ENCODE measurements around the gene PTGIR. TPM values are rescaled to one million over a fixed set of nuclear protein-coding genes. Genes with fewer than 3 reads are reported as not detected.

The PTGIR gene
- total RNA-seq, 1 experiment from 2014 or later, result 0.24 TPM

DNA sequence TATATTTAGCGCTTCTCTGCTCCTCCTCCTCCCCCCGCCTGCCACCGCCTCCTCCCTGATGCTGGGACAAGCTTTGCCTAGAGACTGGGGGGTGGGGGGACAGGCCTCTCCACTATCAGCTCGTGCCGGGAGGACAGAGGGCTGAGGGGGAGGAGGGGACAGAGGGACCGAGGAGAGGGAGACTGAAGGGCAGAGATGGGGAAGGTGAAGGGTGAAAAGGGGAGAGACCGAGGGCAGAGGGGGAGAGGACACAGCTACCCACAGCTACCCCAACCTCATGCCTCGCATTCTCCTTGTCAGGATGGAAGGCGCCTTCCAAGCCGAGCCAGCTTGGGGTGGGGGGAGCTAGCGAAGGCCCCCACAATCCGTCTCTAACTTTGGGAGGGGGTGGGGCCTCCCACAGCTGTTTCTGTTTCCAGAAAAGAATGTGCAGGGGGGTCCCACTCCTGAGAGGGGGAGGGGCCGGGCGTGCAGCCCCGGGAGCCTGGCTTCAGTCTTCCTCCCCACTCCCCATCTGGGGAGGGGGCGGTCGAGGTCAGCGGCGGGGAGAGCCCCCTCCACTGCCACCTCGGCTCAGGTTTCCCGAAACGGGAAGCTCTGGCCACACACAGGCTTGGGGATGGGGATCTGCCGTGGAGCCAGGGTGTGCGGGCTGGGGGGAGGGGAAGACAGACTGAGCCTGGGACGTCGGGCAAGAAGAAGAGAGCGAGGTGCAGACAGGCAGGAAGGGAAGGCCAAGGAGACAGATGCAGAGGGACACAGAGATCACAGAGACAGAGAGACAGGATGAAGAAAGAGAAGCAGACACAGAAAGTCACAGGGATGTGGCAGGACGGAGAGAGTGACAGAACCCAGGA lies 34.5 kb upstream of the PTGIR start:
- POLR2A ChIA-PET, result interaction anchor here (0.9 to 1.5 kb wide), 3 partner anchors 42 to 129 kb away, joined by 3 to 4 read pairs (median 3); partner anchors contain the start of gene SLC1A5
- peaks cover 26% of the 10 kb centered on the region for H3K4me1 Mint-ChIP-seq
- H3K4me3 Mint-ChIP-seq, result peak overlapping the region; percentile 76
- peaks cover 51% of the 10 kb centered on the region for H3K27me3 Mint-ChIP-seq (ENCODE audit: low read depth)
- no peak for ATAC-seq
- H3K36me3 Mint-ChIP-seq, result no peaks in the 10 kb centered on the region
- DNase-seq (ENCODE audit: low spot score), result peak; percentile 63
- TF ChIP-seq TEAD4 (CRISPR knock-in tag; IDR thresholded peaks at IDR 0.05), result no peak
- no peak for TF ChIP-seq GTF2I (CRISPR knock-in tag; conservative IDR thresholded peaks at IDR 0.05)
- TF ChIP-seq KAT7 (CRISPR knock-in tag; IDR thresholded peaks at IDR 0.05; ENCODE audit: borderline replicate concordance), result no peak
- TF ChIP-seq ESRRA (CRISPR knock-in tag; IDR thresholded peaks at IDR 0.05; ENCODE audit: borderline replicate concordance), result no peak
- TF ChIP-seq CREB1 (CRISPR knock-in tag; IDR thresholded peaks at IDR 0.05), result no peak
- TF ChIP-seq TEAD1 (CRISPR knock-in tag; IDR thresholded peaks at IDR 0.05), result no peak
- TF ChIP-seq ZNF317 (CRISPR knock-in tag; IDR thresholded peaks at IDR 0.05; ENCODE audit: borderline replicate concordance, low read depth), result no peak
- no peak for TF ChIP-seq FOXK1 (CRISPR knock-in tag; IDR thresholded peaks at IDR 0.05)
- no peak for TF ChIP-seq PRRX2 (CRISPR knock-in tag; IDR thresholded peaks at IDR 0.05)
- TF ChIP-seq ZNF263 (CRISPR knock-in tag; IDR thresholded peaks at IDR 0.05; ENCODE audit: low read depth), result peak; percentile 31; the same call in 1 of the 2 replicates
- no peak for TF ChIP-seq CTCF (IDR thresholded peaks at IDR 0.05)
- no peak for TF ChIP-seq IRF1 (CRISPR knock-in tag; IDR thresholded peaks at IDR 0.05)
- peak; percentile 35; the same call in 1 of the 2 replicates for TF ChIP-seq ZNF281 (CRISPR knock-in tag; IDR thresholded peaks at IDR 0.05)
- TF ChIP-seq E2F5 (CRISPR knock-in tag; IDR thresholded peaks at IDR 0.05), result no peak
- TF ChIP-seq HMGA2 (CRISPR knock-in tag; IDR thresholded peaks at IDR 0.05), result no peak
- no peak for TF ChIP-seq ETV6 (CRISPR knock-in tag; IDR thresholded peaks at IDR 0.05)
- TF ChIP-seq JAZF1 (CRISPR knock-in tag; IDR thresholded peaks at IDR 0.05), result no peak
- 0 out of 2 replicates have a peak, but pooled peaks have one; percentile 18 for TF ChIP-seq SP1 (CRISPR knock-in tag; conservative IDR thresholded peaks at IDR 0.05)
- TF ChIP-seq ZNF512 (CRISPR knock-in tag; IDR thresholded peaks at IDR 0.05; ENCODE audit: borderline replicate concordance), result no peak
- H3K27ac Mint-ChIP-seq, result peak overlapping the region; percentile 16; the same call in 1 of the 2 replicates
- CTCF ChIA-PET, result interaction anchor here (0.6 to 11.0 kb wide), 12 partner anchors 9 to 288 kb away, joined by 3 to 484 read pairs (median 4); partner anchors contain the start of gene CALM3
- no peaks in the 10 kb centered on the region; the same call in 1 of the 2 replicates for H3K9me3 Mint-ChIP-seq
